Activated CD4-positive, alpha-beta T cell treated with anti-CD3 and anti-CD28 coated beads, Interleukin-2, amount 10 ng/mL, durations not matched to agents 7 days and 5 days (primary cell): Measurements from ENCODE around the gene SLC4A4. TPM values are rescaled to one million over a fixed set of nuclear protein-coding genes. Genes with fewer than 3 reads are reported as not detected.

ENCODE experiments used
- CTCF ChIA-PET: fragments of 350-600 bp; sonication (Branson Sonifier 250); formaldehyde crosslinking; loops from one replicate; lab custom pipeline; 2021; ENCODE audit warnings: antibody characterized with exemption; lab: Charles Lee
- POLR2A ChIA-PET: fragments of 350-600 bp; sonication (Branson Sonifier 250); formaldehyde crosslinking; loops from one replicate; lab custom pipeline; 2021; ENCODE audit warnings: antibody characterized with exemption; lab: Charles Lee
- DNase-seq: peaks from one replicate; pipeline ENCODE4 v3.0.0-alpha.2; 2020
- H3K27ac Mint-ChIP-seq: one replicate; pipeline ENCODE4 v1.8.0; 2021; ENCODE audit warnings: mild to moderate bottlenecking, moderate library complexity, mixed read lengths
- H3K27me3 Mint-ChIP-seq: one replicate; pipeline ENCODE4 v1.8.0; 2021; ENCODE audit warnings: mixed read lengths
- H3K36me3 Mint-ChIP-seq: one replicate; pipeline ENCODE4 v1.8.0; 2021; ENCODE audit warnings: low read depth, mixed read lengths
- H3K4me1 Mint-ChIP-seq: one replicate; pipeline ENCODE4 v1.8.0; 2021; ENCODE audit warnings: mixed read lengths
- H3K4me3 Mint-ChIP-seq: one replicate; pipeline ENCODE4 v1.8.0; 2021; ENCODE audit warnings: mild to moderate bottlenecking, moderate library complexity, mixed read lengths
- H3K9me3 Mint-ChIP-seq: one replicate; pipeline ENCODE4 v1.8.0; 2021; ENCODE audit warnings: mixed read lengths
- total RNA-seq, 2 experiments: library from RNA; stranded (reverse); gene quantifications; one replicate each; pipeline ENCODE4 v1.2.3, GENCODE V29; 2021

The SLC4A4 gene
- total RNA-seq, 2 experiments from 2014 or later: 1.3 to 1.5 TPM

DNA sequence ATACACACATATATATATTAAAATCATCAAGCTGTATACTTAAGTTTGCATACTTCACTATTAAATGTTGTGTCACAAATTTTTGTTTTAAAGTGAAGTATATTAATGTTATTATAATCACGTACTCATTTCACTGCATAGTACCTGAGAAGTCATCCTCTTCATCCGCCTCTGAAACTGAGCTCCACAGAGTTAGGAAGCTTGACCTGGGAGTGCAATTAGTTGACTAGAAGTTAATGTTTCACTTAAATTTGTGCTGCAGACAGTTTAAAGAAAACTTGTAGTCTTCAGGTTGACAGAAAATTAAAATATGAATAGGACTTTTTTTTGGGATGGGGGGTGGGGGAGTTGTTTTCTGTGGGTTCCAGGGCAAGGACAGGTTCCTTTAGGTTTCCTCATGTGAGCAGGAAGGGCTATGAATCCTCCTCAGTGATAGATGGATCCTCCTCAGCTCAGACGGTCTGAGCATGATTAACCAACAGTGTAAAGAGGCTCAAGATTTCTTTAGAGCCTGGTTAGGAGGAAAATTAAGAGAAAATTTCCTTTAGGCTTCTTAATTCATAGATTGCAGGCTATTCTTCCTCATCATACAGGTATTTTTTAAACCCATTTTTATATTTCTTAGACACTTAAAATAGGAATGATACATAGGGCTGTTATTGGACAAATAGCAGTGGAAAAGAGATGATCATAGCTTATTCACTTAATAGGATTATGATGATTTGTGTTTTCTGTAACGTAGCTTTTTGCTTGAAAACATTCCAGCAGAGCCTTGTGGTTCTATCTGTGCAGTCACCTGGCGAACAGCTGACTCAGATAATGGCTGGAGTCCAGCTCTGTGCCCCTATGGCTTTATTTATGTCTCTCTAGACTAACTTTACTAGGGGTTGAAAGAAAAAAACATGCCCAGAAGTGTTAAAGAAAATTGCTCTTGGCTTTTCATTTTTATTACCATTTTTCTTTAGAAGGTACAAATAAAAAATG lies 102.7 kb downstream of the SLC4A4 start:
- no peak for DNase-seq
- no peaks in the 10 kb centered on the region for H3K4me1 Mint-ChIP-seq
- no peak overlapping the region for H3K27ac Mint-ChIP-seq
- ChIA-PET CTCF (no interaction called here), POLR2A (no interaction called here)
- no peaks in the 10 kb centered on the region for H3K9me3 Mint-ChIP-seq
- no peak overlapping the region for H3K4me3 Mint-ChIP-seq
- H3K27me3 Mint-ChIP-seq: no peaks in the 10 kb centered on the region
- no peaks in the 10 kb centered on the region for H3K36me3 Mint-ChIP-seq

- no peaks in the 10 kb centered on the region for H3K4me1 Mint-ChIP-seq
- no peak overlapping the region for H3K4me3 Mint-ChIP-seq
- no peaks in the 10 kb centered on the region for H3K27me3 Mint-ChIP-seq
- H3K27ac Mint-ChIP-seq: no peak overlapping the region
- no peaks in the 10 kb centered on the region for H3K36me3 Mint-ChIP-seq
- ChIA-PET POLR2A (no interaction called here), CTCF (no interaction called here)
- no peak for DNase-seq
- H3K9me3 Mint-ChIP-seq: no peaks in the 10 kb centered on the region
Measured at GRCh38 chr4:71442336-71442735, 103.5 kb downstream of the SLC4A4 start.

- no peaks in the 10 kb centered on the region for H3K4me1 Mint-ChIP-seq
- H3K27ac Mint-ChIP-seq: no peak overlapping the region
- H3K4me3 Mint-ChIP-seq: no peak overlapping the region
- ChIA-PET POLR2A (no interaction called here), CTCF (no interaction called here)
- no peak for DNase-seq
- no peaks in the 10 kb centered on the region for H3K9me3 Mint-ChIP-seq
- no peaks in the 10 kb centered on the region for H3K36me3 Mint-ChIP-seq
- H3K27me3 Mint-ChIP-seq: no peaks in the 10 kb centered on the region
Measured at GRCh38 chr4:71444395-71444794, 105.6 kb downstream of the SLC4A4 start.

- CTCF ChIA-PET: no interaction called here
- H3K27me3 Mint-ChIP-seq: no peaks in the 10 kb centered on the region
- no peaks in the 10 kb centered on the region for H3K36me3 Mint-ChIP-seq
Measured at GRCh38 chr4:71445811-71446210, 107.0 kb downstream of the SLC4A4 start.

GRCh38 chr4:71446479-71447081 lies 107.8 kb downstream of the SLC4A4 start:
- H3K27ac Mint-ChIP-seq: no peak overlapping the region
- H3K27me3 Mint-ChIP-seq: no peaks in the 10 kb centered on the region
- no peaks in the 10 kb centered on the region for H3K9me3 Mint-ChIP-seq
- no peaks in the 10 kb centered on the region for H3K4me1 Mint-ChIP-seq
- ChIA-PET POLR2A (no interaction called here), CTCF (no interaction called here)
- H3K4me3 Mint-ChIP-seq: no peak overlapping the region
- no peaks in the 10 kb centered on the region for H3K36me3 Mint-ChIP-seq
- DNase-seq: no peak

More at GRCh38 chr4:71445811-71446210, 107.0 kb downstream of the SLC4A4 start:
- POLR2A ChIA-PET: no interaction called here
- Mint-ChIP-seq H3K4me1 (no peaks in the 10 kb centered on the region), H3K27ac (no peak overlapping the region), H3K9me3 (no peaks in the 10 kb centered on the region), H3K4me3 (no peak overlapping the region)
- no peak for DNase-seq

DNA sequence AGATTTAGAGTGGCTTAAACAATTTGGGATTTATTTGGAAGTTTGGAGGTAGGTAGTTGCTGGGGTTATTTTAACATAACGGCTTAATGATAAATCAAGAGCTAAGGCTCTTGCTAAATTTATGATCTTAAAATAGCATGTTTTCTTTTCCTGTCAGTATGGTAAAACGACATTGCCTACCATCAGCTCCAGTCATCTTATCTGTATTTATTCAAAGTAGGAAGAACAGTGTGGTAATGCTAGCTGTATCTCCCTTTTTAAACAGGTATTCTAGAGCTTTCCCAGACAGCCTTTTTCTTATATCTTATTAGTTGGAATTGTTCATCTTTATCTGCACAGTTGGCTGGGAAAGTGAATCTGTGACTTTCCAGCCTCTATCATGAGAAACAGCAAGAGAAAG lies 110.2 kb downstream of the SLC4A4 start:
- POLR2A ChIA-PET: no interaction called here

GRCh38 chr4:71449878-71450277 lies 111.1 kb downstream of the SLC4A4 start:
- no peaks in the 10 kb centered on the region for H3K4me1 Mint-ChIP-seq

More for the DNA sequence above, 110.2 kb downstream of the SLC4A4 start:
- H3K9me3 Mint-ChIP-seq: no peaks in the 10 kb centered on the region
- no peaks in the 10 kb centered on the region for H3K27me3 Mint-ChIP-seq
- H3K27ac Mint-ChIP-seq: no peak overlapping the region
- CTCF ChIA-PET: no interaction called here
- no peaks in the 10 kb centered on the region for H3K36me3 Mint-ChIP-seq
- H3K4me3 Mint-ChIP-seq: no peak overlapping the region
- DNase-seq: no peak
- no peaks in the 10 kb centered on the region for H3K4me1 Mint-ChIP-seq

GRCh38 chr4:71453531-71453930 lies 114.7 kb downstream of the SLC4A4 start:
- ChIA-PET CTCF (interaction anchor here (0.6 kb wide), 1 partner anchor 758 kb away, joined by 5 read pairs; no protein-coding TSS in a partner anchor), POLR2A (no interaction called here)
- H3K27me3 Mint-ChIP-seq: no peaks in the 10 kb centered on the region
- no peaks in the 10 kb centered on the region for H3K36me3 Mint-ChIP-seq
- no peaks in the 10 kb centered on the region for H3K4me1 Mint-ChIP-seq
- DNase-seq: no peak
- H3K27ac Mint-ChIP-seq: no peak overlapping the region
- no peak overlapping the region for H3K4me3 Mint-ChIP-seq
- no peaks in the 10 kb centered on the region for H3K9me3 Mint-ChIP-seq

More at GRCh38 chr4:71449878-71450277, 111.1 kb downstream of the SLC4A4 start:
- no peak for DNase-seq
- Mint-ChIP-seq H3K27ac (no peak overlapping the region), H3K4me3 (no peak overlapping the region), H3K9me3 (no peaks in the 10 kb centered on the region), H3K36me3 (no peaks in the 10 kb centered on the region), H3K27me3 (no peaks in the 10 kb centered on the region)
- POLR2A ChIA-PET: no interaction called here
- CTCF ChIA-PET: no interaction called here

- no peak overlapping the region for H3K4me3 Mint-ChIP-seq
- H3K9me3 Mint-ChIP-seq: no peaks in the 10 kb centered on the region
- POLR2A ChIA-PET: no interaction called here
- H3K27ac Mint-ChIP-seq: no peak overlapping the region
- no peak for DNase-seq
- no peaks in the 10 kb centered on the region for H3K36me3 Mint-ChIP-seq
- CTCF ChIA-PET: no interaction called here
- no peaks in the 10 kb centered on the region for H3K4me1 Mint-ChIP-seq
- no peaks in the 10 kb centered on the region for H3K27me3 Mint-ChIP-seq
Measured at GRCh38 chr4:71456841-71457240, 118.0 kb downstream of the SLC4A4 start.

- Mint-ChIP-seq H3K27me3 (no peaks in the 10 kb centered on the region), H3K4me3 (no peak overlapping the region), H3K9me3 (no peaks in the 10 kb centered on the region), H3K27ac (no peak overlapping the region), H3K36me3 (no peaks in the 10 kb centered on the region), H3K4me1 (no peaks in the 10 kb centered on the region)
- ChIA-PET POLR2A (no interaction called here), CTCF (no interaction called here)
- no peak for DNase-seq
Measured at GRCh38 chr4:71460371-71460770, 121.6 kb downstream of the SLC4A4 start.

- Mint-ChIP-seq H3K27ac (no peak overlapping the region), H3K9me3 (no peaks in the 10 kb centered on the region), H3K4me3 (no peak overlapping the region), H3K27me3 (no peaks in the 10 kb centered on the region), H3K36me3 (no peaks in the 10 kb centered on the region), H3K4me1 (no peaks in the 10 kb centered on the region)
- DNase-seq: no peak
- POLR2A ChIA-PET: no interaction called here
- CTCF ChIA-PET: no interaction called here
Measured at GRCh38 chr4:71461422-71461821, 122.6 kb downstream of the SLC4A4 start.

- H3K9me3 Mint-ChIP-seq: no peaks in the 10 kb centered on the region
- H3K4me3 Mint-ChIP-seq: no peak overlapping the region
- no peaks in the 10 kb centered on the region for H3K36me3 Mint-ChIP-seq
- H3K27ac Mint-ChIP-seq: no peak overlapping the region
- DNase-seq: no peak
- H3K27me3 Mint-ChIP-seq: no peaks in the 10 kb centered on the region
- H3K4me1 Mint-ChIP-seq: no peaks in the 10 kb centered on the region
- ChIA-PET POLR2A (no interaction called here), CTCF (no interaction called here)
Measured at GRCh38 chr4:71466775-71467174, 128.0 kb downstream of the SLC4A4 start.

DNA sequence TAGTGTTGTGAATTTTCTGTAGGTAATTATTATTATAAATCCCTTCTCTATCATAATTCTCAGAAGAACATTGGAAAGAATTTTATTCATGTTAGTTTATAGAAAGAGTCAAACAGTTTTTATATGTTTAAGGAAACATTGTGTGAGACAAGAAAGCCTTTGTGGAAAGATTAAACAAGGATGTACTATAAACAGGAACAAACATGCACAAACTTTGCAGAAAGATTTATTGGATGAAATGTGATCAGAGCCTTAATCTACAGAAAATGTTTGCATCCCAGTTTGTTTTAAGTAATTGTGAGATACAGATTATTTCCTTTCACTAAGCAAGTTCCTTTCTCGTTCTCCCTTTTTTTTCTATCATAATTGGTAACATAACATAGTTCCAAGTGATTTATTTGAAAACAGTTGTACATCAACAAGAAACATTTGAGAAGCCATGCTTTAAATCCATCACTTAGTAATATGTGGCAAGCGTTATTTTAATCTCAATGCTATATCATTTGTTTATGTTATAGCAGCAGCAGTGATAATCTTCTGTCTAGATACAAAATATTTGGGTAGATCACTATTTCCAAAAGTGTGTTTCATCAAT lies 129.4 kb downstream of the SLC4A4 start:
- H3K9me3 Mint-ChIP-seq: no peaks in the 10 kb centered on the region
- no peaks in the 10 kb centered on the region for H3K36me3 Mint-ChIP-seq
- CTCF ChIA-PET: no interaction called here
- H3K27me3 Mint-ChIP-seq: no peaks in the 10 kb centered on the region
- DNase-seq: no peak
- H3K27ac Mint-ChIP-seq: no peak overlapping the region
- no peak overlapping the region for H3K4me3 Mint-ChIP-seq
- POLR2A ChIA-PET: no interaction called here
- no peaks in the 10 kb centered on the region for H3K4me1 Mint-ChIP-seq
